ENCODE results near the gene RAPSN.

DNA sequence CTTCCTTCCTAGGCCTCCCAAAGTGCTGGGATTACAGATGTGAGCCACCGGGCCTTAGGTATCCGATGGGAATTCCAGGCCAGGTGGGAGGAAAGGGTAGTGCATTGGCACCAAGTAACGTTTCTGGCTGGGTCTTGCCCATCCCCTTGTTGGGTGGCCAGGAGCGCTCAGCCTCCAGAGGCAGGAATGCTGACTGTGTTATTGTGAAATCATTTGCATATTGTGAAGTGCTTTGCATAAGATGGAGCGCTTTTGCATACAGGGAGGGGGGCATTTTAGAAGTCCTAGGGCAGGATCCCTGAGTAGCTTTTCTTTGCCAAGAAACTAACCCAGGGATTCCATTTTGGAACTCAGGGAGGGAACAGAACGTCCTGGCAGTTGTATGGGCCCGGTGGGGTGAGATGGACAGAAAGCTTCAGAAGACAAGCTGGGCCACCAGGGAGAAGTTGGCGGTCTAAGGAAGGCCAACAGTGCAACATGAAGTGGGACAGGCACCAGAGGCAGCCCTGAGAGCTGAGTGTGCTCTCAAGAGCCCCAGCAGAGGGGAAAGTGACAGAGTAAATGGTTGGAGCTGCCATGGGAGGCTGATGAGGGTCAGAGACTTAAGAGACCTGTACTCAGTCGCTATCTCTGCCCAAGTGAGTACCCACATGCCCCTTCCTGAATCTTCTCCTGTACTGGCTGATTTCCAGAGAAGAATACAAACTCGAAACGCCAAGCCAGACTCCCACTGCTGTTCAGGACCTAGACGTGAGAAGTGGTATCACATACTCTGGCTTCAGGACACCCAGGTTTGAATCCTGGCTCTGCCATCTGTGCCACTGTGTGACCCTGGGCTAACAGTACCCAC lies 41.8 kb downstream of the RAPSN start:
- TF ChIP-seq, protein P1, sequence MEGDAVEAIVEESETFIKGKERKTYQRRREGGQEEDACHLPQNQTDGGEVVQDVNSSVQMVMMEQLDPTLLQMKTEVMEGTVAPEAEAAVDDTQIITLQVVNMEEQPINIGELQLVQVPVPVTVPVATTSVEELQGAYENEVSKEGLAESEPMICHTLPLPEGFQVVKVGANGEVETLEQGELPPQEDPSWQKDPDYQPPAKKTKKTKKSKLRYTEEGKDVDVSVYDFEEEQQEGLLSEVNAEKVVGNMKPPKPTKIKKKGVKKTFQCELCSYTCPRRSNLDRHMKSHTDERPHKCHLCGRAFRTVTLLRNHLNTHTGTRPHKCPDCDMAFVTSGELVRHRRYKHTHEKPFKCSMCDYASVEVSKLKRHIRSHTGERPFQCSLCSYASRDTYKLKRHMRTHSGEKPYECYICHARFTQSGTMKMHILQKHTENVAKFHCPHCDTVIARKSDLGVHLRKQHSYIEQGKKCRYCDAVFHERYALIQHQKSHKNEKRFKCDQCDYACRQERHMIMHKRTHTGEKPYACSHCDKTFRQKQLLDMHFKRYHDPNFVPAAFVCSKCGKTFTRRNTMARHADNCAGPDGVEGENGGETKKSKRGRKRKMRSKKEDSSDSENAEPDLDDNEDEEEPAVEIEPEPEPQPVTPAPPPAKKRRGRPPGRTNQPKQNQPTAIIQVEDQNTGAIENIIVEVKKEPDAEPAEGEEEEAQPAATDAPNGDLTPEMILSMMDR (conservative IDR thresholded peaks at IDR 0.05; ENCODE audit: low read depth in 2 of 2): no peak
- TF ChIP-seq ZNF331 (CRISPR knock-in tag; IDR thresholded peaks at IDR 0.05; ENCODE audit: low read depth): no peak
- TF ChIP-seq, protein P2, sequence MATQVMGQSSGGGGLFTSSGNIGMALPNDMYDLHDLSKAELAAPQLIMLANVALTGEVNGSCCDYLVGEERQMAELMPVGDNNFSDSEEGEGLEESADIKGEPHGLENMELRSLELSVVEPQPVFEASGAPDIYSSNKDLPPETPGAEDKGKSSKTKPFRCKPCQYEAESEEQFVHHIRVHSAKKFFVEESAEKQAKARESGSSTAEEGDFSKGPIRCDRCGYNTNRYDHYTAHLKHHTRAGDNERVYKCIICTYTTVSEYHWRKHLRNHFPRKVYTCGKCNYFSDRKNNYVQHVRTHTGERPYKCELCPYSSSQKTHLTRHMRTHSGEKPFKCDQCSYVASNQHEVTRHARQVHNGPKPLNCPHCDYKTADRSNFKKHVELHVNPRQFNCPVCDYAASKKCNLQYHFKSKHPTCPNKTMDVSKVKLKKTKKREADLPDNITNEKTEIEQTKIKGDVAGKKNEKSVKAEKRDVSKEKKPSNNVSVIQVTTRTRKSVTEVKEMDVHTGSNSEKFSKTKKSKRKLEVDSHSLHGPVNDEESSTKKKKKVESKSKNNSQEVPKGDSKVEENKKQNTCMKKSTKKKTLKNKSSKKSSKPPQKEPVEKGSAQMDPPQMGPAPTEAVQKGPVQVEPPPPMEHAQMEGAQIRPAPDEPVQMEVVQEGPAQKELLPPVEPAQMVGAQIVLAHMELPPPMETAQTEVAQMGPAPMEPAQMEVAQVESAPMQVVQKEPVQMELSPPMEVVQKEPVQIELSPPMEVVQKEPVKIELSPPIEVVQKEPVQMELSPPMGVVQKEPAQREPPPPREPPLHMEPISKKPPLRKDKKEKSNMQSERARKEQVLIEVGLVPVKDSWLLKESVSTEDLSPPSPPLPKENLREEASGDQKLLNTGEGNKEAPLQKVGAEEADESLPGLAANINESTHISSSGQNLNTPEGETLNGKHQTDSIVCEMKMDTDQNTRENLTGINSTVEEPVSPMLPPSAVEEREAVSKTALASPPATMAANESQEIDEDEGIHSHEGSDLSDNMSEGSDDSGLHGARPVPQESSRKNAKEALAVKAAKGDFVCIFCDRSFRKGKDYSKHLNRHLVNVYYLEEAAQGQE (IDR thresholded peaks at IDR 0.05; ENCODE audit: unreplicated experiment): no peak
